Stimulated activated naive CD8-positive, alpha-beta T cell treated with anti-CD3 and anti-CD28 coated beads, Interleukin-15, Interleukin-2, amounts not matched to agents 100 ng/mL and 50 ng/mL, for 24 hours (primary cell): ENCODE results near the gene NT5C2.
"Not testable (repeated sequence)": the region's sequence is repeated elsewhere in the genome, so short reads cannot be mapped to it uniquely, and the experiment has no call there.

Source experiments
- H3K27ac Mint-ChIP-seq: one replicate; pipeline ENCODE4 v1.8.0; 2021; ENCODE audit warnings: mild to moderate bottlenecking, mixed read lengths
- H3K27me3 Mint-ChIP-seq: one replicate; pipeline ENCODE4 v1.8.0; 2021; ENCODE audit warnings: mixed read lengths
- H3K36me3 Mint-ChIP-seq: one replicate; pipeline ENCODE4 v1.8.0; 2021; ENCODE audit warnings: low read depth, mixed read lengths
- H3K4me1 Mint-ChIP-seq: one replicate; pipeline ENCODE4 v1.8.0; 2021; ENCODE audit warnings: low read depth, mixed read lengths
- H3K4me3 Mint-ChIP-seq: one replicate; pipeline ENCODE4 v1.8.0; 2021; ENCODE audit warnings: mild to moderate bottlenecking, mixed read lengths
- H3K9me3 Mint-ChIP-seq: one replicate; pipeline ENCODE4 v1.8.0; 2021; ENCODE audit warnings: mixed read lengths

The NT5C2 gene

DNA sequence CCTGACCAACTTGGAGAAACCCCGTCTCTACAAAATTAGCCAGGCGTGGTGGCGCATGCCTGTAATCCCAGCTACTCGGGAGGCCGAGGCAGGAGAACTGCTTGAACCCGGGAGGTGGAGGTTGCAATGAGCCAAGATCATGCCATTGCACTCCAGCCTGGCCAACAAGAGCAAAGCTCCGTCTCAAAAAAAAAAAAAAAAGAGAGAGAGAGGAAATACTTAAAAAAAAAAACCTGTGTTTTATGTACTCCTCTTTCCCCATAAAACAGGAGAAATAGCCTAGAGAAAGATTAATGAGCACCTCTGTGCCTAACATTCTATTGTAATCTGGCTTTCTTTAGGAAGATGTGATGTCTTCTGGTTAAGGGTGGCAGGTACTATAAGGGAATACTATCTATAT is 1.9 kb downstream of the NT5C2 start:
- not testable (repeated sequence) for H3K9me3 Mint-ChIP-seq, H3K27me3 Mint-ChIP-seq

DNA sequence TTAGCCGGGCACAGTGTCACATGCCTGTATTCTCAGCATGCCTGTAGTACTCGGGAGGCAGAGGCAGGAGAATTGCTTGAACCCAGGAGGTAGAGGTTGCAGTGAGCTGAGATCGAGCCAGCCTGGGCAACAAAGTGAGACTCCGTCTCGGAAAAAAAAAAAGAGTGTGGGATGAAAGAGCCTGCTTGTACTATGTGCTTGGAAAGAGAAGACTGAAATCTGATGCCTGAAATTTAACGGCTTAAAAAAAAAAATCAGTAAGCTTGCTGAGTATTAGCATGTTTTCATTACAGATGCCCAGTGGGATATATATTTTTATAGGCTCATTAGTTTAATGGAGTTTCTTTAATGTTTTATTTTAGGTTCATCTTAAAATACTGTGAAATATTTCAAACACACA is 4.2 kb downstream of the NT5C2 start:
- peaks cover 66% of the 10 kb centered on the region for H3K4me1 Mint-ChIP-seq
- peaks cover 1% of the 10 kb centered on the region for H3K27me3 Mint-ChIP-seq
- H3K36me3 Mint-ChIP-seq = peaks cover 30% of the 10 kb centered on the region
- H3K27ac Mint-ChIP-seq = no peak overlapping the region
- H3K4me3 Mint-ChIP-seq = no peak overlapping the region
- H3K9me3 Mint-ChIP-seq = no peaks in the 10 kb centered on the region

More for the DNA sequence above, 1.9 kb downstream of the NT5C2 start:
- peaks cover 27% of the 10 kb centered on the region for H3K36me3 Mint-ChIP-seq
- peak overlapping the region; percentile 99 for H3K4me3 Mint-ChIP-seq
- peaks cover 50% of the 10 kb centered on the region for H3K4me1 Mint-ChIP-seq
- peak overlapping the region; percentile 49 for H3K27ac Mint-ChIP-seq

- Mint-ChIP-seq H3K4me3 (no peak overlapping the region), H3K27ac (no peak overlapping the region), H3K9me3 (no peaks in the 10 kb centered on the region), H3K27me3 (no peaks in the 10 kb centered on the region), H3K36me3 (peaks cover 29% of the 10 kb centered on the region), H3K4me1 (peaks cover 70% of the 10 kb centered on the region)
Measured at GRCh38 chr10:103186128-103186527, 6.9 kb downstream of the NT5C2 start.

DNA sequence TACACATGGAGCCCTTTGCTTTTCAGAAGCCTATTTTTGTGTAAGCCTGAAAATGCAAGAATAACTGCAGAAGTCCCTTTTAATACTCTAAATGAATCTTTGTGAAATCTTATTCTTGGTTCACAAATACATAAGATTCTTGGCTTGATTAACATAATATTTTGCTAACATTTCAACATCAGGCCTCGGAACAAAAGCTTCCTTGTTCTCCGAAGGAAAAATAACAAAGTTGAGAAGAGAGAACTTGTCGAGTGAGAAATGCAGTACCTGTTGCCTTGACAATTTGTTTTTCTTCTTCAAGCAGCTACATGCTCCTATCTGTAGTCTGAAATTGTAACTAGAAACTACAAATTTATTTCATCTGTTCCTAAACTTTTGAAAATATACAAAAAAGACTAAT is 8.5 kb downstream of the NT5C2 start:
- Mint-ChIP-seq H3K4me1 (peaks cover 66% of the 10 kb centered on the region), H3K36me3 (peaks cover 29% of the 10 kb centered on the region), H3K4me3 (no peak overlapping the region), H3K27ac (no peak overlapping the region), H3K27me3 (no peaks in the 10 kb centered on the region), H3K9me3 (no peaks in the 10 kb centered on the region)

- H3K4me1 Mint-ChIP-seq = peaks cover 64% of the 10 kb centered on the region
- not testable (repeated sequence) for H3K27ac Mint-ChIP-seq, H3K9me3 Mint-ChIP-seq, H3K27me3 Mint-ChIP-seq, H3K4me3 Mint-ChIP-seq
- H3K36me3 Mint-ChIP-seq = peaks cover 32% of the 10 kb centered on the region
Measured at GRCh38 chr10:103183991-103184451, 9.1 kb downstream of the NT5C2 start.

DNA sequence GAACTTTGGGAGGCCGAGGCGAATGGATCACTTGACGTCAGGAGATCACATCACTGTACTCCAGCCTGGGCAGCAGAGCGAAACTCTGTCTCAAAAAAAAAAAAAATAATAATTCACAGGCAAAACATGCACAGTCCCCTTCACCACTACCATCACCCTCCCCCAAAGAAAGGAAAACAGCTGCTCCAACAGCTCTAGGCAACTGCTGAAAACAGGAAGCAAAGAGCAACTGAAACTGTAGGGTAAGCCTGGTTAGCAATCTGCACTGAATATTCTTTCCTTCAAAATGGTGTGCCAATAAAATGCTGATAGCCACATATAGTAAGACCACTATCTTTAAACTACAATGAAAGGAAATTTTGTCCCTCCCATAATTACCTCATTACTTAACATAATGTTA is 11.8 kb downstream of the NT5C2 start:
- Mint-ChIP-seq H3K27me3 (no peaks in the 10 kb centered on the region), H3K27ac (peak overlapping the region; percentile 31), H3K4me3 (peak overlapping the region; percentile 5), H3K9me3 (no peaks in the 10 kb centered on the region), H3K36me3 (peaks cover 26% of the 10 kb centered on the region), H3K4me1 (peaks cover 53% of the 10 kb centered on the region)

DNA sequence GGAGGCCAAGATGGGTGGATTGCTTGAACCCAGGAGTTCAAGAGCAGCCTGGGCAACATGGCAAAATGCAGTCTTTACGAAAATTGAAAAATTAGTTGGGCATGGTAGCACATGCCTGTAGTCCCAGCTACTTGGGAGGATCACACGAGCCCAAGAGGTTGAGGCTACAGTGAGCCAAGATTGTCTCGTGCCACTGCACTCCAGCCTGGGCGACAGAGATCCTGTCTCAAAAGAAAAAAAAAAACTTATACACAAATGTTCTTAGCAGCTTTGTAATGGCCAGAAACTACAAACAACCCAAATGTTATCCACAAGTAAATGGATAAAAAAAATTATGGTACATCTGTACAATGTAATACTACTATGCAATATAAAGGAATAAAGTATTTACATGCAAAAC is 12.6 kb downstream of the NT5C2 start:
- no peak overlapping the region for H3K4me3 Mint-ChIP-seq
- no peaks in the 10 kb centered on the region for H3K27me3 Mint-ChIP-seq
- H3K27ac Mint-ChIP-seq = no peak overlapping the region
- peaks cover 26% of the 10 kb centered on the region for H3K36me3 Mint-ChIP-seq
- peaks cover 46% of the 10 kb centered on the region for H3K4me1 Mint-ChIP-seq
- H3K9me3 Mint-ChIP-seq = no peaks in the 10 kb centered on the region

DNA sequence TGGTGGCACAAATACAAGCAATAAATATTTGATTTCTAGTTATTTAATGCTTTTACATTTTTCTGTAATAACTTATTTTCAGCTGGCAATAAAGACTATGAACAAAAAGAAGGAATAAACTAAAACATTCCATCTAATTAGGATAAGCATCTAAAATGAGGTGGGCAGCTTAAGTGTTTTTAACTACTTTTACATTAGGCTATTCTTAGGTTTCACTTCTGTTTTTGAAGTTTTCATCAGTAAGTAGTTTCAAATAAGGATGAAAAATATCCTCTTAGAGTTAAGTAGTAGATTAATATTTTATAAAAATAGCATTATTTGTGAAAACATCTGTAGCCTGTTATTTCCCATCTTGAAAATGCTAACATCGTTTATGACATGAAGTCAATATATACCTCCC is 15.9 kb downstream of the NT5C2 start:
- Mint-ChIP-seq H3K9me3 (no peaks in the 10 kb centered on the region), H3K27me3 (no peaks in the 10 kb centered on the region), H3K4me3 (no peak overlapping the region), H3K27ac (no peak overlapping the region), H3K4me1 (peaks cover 22% of the 10 kb centered on the region), H3K36me3 (peaks cover 29% of the 10 kb centered on the region)

DNA sequence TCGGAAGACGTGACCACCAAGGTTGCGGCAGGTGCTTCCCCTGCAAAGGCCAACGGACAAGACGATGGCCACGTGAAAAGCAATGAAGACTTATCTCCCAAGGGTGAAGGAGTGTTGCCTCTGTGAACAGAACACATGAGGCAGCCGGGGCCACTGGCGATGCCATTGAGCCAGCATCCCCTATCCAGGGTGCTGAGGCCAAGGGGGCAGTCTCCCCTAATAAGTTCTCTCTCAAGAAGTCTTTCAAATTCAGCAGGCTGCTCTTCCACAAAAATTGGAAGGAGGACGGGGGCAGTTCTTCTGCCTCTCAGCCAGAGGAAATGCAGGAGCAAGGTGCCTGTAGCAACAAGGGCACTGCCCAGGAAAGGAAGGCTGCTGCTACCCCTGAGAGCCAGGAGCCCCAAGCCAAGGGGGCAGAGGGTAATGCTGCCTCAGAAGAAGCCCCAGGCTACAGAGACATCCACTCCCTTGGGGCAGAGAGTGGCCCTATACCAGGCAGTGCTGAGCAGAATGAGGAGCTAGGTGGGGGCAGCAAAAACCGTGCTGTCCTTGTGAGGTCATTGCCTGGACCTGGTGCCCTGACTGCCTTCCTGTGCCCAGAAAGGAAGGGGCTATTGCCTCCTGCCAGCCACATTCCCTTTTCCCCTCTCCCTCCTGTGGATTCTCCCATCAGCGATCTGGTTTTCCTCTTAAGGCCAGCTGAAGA is 17.3 kb downstream of the NT5C2 start:
- Mint-ChIP-seq H3K4me1 (peaks cover 8% of the 10 kb centered on the region), H3K36me3 (peaks cover 20% of the 10 kb centered on the region), H3K27me3 (no peaks in the 10 kb centered on the region)

GRCh38 chr10:103174324-103174723 is 18.7 kb downstream of the NT5C2 start:
- not testable (repeated sequence) for H3K4me3 Mint-ChIP-seq, H3K4me1 Mint-ChIP-seq, H3K27me3 Mint-ChIP-seq, H3K9me3 Mint-ChIP-seq, H3K27ac Mint-ChIP-seq
- H3K36me3 Mint-ChIP-seq = peaks cover 15% of the 10 kb centered on the region

More for the DNA sequence above, 17.3 kb downstream of the NT5C2 start:
- Mint-ChIP-seq H3K9me3 (no peaks in the 10 kb centered on the region), H3K4me3 (no peak overlapping the region), H3K27ac (peak overlapping the region; percentile 21)

DNA sequence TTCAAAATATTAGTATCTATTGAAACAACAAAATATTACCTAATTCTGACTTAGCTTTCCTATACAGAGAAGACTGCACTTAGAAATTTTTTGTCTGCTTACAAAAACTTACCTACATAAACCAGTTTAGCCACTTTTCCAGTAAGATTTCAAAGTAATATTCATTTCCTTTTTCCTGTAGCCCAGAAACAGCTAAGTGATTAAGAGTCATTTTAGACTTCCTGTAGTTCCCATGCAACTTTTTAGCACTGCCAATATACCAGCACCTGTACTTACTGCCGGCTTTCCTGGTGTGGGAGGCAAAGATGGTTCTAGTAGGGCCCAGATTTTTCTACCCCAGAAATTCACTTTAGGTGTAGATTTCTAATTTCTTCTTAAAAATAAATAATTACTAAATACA is 21.8 kb downstream of the NT5C2 start:
- H3K4me3 Mint-ChIP-seq = no peak overlapping the region
- H3K27ac Mint-ChIP-seq = no peak overlapping the region
- no peaks in the 10 kb centered on the region for H3K27me3 Mint-ChIP-seq
- no peaks in the 10 kb centered on the region for H3K4me1 Mint-ChIP-seq
- H3K36me3 Mint-ChIP-seq = peaks cover 28% of the 10 kb centered on the region
- no peaks in the 10 kb centered on the region for H3K9me3 Mint-ChIP-seq

DNA sequence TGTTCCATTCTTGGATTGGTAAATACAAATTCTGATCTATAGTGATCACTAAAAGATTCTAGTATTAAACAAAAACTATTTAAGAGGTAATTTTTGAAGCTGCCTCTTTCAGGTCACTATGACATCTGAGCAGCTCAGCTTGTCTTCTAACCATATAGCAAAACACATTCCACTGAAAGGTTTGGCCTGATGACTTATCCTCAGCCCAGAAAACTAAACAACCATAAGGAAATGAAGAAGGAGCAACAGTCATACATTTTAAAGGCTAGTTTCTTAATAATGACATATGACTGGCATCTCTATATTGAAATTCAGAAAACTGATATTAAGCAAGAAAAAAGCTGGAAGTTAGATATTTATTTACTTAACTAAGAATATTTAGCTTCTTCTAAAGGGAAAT is 24.6 kb downstream of the NT5C2 start:
- H3K4me1 Mint-ChIP-seq = no peaks in the 10 kb centered on the region
- no peaks in the 10 kb centered on the region for H3K27me3 Mint-ChIP-seq
- H3K27ac Mint-ChIP-seq = no peak overlapping the region
- peaks cover 34% of the 10 kb centered on the region for H3K36me3 Mint-ChIP-seq
- no peak overlapping the region for H3K4me3 Mint-ChIP-seq
- H3K9me3 Mint-ChIP-seq = no peaks in the 10 kb centered on the region

DNA sequence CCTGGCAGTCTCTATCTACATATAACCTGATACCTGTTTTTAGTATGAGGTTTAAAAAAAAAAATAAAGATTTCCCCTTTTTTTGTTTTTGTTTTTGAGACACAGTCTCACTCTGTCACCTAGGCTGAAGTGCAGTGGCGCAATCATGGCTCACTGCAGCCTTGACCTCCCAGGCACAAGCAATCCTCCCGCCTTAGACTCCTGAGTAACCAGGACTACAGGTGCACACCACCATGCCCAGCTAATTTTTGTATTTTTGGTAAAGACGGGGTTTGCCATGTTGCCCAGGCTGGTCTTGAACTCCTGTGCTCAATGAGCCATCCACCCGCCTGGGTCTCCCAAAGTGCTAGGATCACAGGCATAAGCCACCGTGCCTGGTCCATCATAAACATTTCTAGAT is 25.5 kb downstream of the NT5C2 start:
- H3K27me3 Mint-ChIP-seq, H3K27ac Mint-ChIP-seq, H3K9me3 Mint-ChIP-seq, H3K4me1 Mint-ChIP-seq, H3K4me3 Mint-ChIP-seq: not testable (repeated sequence)
- H3K36me3 Mint-ChIP-seq = peaks cover 30% of the 10 kb centered on the region

DNA sequence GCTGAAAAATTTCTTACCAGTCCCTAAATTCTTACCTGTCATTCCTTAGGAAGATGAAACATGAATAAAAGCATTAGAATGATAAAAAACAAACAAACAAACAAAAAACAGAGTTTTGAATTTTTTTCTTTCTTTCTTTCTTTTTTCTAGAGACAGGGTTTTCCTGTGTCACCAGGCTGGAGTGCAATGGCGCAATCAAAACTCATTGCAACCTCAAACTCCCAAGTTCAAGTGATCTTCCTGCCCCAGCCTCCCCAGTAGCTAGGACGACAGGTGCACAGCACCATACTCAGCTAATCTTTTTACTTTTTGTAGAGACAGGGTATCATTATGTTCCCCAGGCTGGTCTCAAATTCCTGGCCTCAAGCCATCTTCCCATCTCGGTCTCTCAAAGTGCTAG is 26.5 kb downstream of the NT5C2 start:
- Mint-ChIP-seq H3K4me3 (no peak overlapping the region), H3K4me1 (no peaks in the 10 kb centered on the region), H3K9me3 (no peaks in the 10 kb centered on the region), H3K27me3 (no peaks in the 10 kb centered on the region), H3K36me3 (peaks cover 38% of the 10 kb centered on the region), H3K27ac (no peak overlapping the region)

DNA sequence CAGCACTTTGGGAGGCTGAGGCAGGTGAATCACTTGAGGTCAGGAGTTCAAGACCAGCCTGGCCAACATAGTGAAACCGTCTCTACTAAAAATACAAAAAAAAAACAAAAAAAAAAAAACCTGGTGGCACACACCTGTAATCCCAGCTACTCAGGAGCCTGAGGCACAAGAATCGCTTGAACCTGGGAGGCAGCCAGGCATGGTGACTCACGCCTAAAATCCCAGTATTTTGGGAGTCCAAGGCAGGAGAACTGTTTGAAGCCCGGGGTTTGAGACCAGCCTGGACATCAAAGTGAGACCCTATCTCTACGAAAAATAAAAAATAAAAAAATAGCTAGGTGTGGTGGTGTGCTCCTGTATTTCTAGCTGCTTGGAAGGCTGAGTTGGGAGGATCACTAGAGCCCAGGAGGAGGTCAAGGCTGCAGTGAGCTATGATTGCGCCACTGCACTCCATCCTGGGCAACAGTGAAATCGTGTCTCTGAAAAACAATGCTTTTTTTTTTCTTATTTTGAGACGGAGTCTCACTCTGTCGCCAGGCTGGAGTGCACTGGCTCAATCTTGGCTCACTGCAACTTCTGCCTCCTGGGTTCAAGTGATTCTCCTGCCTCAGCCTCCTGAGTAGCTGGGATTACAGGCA is 29.2 kb downstream of the NT5C2 start:
- not testable (repeated sequence) for H3K27me3 Mint-ChIP-seq, H3K27ac Mint-ChIP-seq, H3K4me3 Mint-ChIP-seq, H3K4me1 Mint-ChIP-seq, H3K9me3 Mint-ChIP-seq
- H3K36me3 Mint-ChIP-seq = peaks cover 54% of the 10 kb centered on the region

- Mint-ChIP-seq H3K27me3 (no peaks in the 10 kb centered on the region), H3K9me3 (no peaks in the 10 kb centered on the region), H3K4me1 (no peaks in the 10 kb centered on the region), H3K4me3 (no peak overlapping the region), H3K36me3 (peaks cover 54% of the 10 kb centered on the region), H3K27ac (no peak overlapping the region)
Measured at GRCh38 chr10:103157246-103157645, 35.8 kb downstream of the NT5C2 start.
